GM06990 (cell line): Measurements from ENCODE around the gene MYMX.

Experiments
- DNase-seq: peaks from one replicate; pipeline ENCODE4 v3.0.0-alpha.2; 2011; ENCODE audit not compliant: insufficient read length; ENCODE audit errors: extremely low read depth
- H3K27me3 ChIP-seq: replicated peaks from 2 replicates; pipeline ENCODE4 v1.6.0; 2011; ENCODE audit warnings: low read length; ENCODE audit not compliant: control insufficient read depth, insufficient read depth
- H3K36me3 ChIP-seq: 2 replicates; pipeline ENCODE4 v1.5.1; 2011; ENCODE audit warnings: low read length; ENCODE audit not compliant: control insufficient read depth, insufficient read depth
- H3K4me3 ChIP-seq: replicated peaks from 2 replicates; pipeline ENCODE4 v1.5.1; 2011; ENCODE audit warnings: low read depth, mild to moderate bottlenecking, control low read depth, low read length
- TF ChIP-seq, protein P1 (sequence below): IDR thresholded peaks from 2 replicates; pipeline ENCODE4 v1.5.1; 2011; ENCODE audit warnings: low read length, control low read depth, mild to moderate bottlenecking, inconsistent platforms; ENCODE audit not compliant: insufficient read depth, poor library complexity, severe bottlenecking

MYMX gene

GRCh38 chr6:44216677-44217331, at the start of gene MYMX:
Gene MYMX, plus strand, starts transcription at chr6:44216926. Its CDS starts 546 bp downstream, at chr6:44217472.
- Histone ChIP-seq H3K4me3 (no peak within 1 kb of the TSS), H3K36me3 (no peaks in the 10 kb centered on the region), H3K27me3 (no peaks in the 10 kb centered on the region)
- no peak for DNase-seq
- TF ChIP-seq, protein P1, sequence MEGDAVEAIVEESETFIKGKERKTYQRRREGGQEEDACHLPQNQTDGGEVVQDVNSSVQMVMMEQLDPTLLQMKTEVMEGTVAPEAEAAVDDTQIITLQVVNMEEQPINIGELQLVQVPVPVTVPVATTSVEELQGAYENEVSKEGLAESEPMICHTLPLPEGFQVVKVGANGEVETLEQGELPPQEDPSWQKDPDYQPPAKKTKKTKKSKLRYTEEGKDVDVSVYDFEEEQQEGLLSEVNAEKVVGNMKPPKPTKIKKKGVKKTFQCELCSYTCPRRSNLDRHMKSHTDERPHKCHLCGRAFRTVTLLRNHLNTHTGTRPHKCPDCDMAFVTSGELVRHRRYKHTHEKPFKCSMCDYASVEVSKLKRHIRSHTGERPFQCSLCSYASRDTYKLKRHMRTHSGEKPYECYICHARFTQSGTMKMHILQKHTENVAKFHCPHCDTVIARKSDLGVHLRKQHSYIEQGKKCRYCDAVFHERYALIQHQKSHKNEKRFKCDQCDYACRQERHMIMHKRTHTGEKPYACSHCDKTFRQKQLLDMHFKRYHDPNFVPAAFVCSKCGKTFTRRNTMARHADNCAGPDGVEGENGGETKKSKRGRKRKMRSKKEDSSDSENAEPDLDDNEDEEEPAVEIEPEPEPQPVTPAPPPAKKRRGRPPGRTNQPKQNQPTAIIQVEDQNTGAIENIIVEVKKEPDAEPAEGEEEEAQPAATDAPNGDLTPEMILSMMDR: no peak

- no peak for DNase-seq
- H3K4me3 ChIP-seq: no peak overlapping the region
- H3K27me3 ChIP-seq: no peaks in the 10 kb centered on the region
- no peaks in the 10 kb centered on the region for H3K36me3 ChIP-seq
- TF ChIP-seq, protein P1: no peak
These were observed 49.2 kb upstream of the MYMX start for GRCh38 chr6:44167567-44167966.

DNA sequence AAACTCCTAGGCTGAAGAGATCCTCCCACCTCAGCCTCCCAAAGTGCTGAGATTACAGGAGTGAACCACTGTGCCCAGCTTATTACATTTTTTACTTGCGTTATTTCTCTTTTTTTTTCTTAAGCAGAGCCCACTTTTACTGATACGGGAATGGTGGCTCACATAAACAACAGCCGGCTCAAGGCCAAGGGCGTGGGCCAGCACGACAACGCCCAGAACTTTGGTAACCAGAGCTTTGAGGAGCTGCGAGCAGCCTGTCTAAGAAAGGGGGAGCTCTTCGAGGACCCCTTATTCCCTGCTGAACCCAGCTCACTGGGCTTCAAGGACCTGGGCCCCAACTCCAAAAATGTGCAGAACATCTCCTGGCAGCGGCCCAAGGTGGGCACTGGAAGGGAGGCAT, 47.6 kb upstream of the MYMX start:
- Histone ChIP-seq H3K36me3 (no peaks in the 10 kb centered on the region), H3K27me3 (no peaks in the 10 kb centered on the region), H3K4me3 (no peak overlapping the region)
- TF ChIP-seq, protein P1: no peak
- DNase-seq: no peak

DNA sequence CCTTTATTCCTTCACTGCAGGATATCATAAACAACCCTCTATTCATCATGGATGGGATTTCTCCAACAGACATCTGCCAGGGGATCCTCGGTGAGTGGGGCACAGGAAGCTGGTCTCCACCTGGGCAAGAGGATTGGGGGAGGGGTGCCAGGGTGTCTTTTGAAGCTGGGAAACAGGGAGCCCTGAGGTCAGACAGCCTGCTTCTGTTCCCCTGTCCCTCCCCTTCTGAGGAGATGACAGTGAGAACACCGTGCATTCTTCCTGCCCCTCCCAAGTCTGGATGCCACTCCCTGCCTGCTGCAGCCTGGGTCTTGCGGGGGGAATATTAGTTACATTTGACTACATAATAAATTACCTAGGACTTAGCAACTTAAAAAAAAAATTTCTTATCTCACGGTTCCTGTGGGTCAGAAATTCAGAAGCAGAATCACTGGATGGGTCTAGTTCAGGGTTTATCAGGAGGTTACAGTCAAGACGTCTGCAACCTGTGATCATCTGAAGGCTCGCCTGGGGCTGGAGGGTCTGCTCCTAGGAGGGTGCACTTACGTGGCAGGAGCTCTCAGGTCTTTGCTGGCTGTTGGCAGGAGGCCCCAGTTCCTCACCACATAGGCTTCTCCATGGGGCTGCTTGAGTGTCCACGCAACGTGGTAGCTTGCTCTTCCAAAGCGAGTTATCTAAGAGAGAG, 46.7 kb upstream of the MYMX start:
- H3K36me3 ChIP-seq: no peaks in the 10 kb centered on the region
- TF ChIP-seq, protein P1: no peak
- H3K4me3 ChIP-seq: no peak overlapping the region
- no peaks in the 10 kb centered on the region for H3K27me3 ChIP-seq
- DNase-seq: no peak

- TF ChIP-seq, protein P1: no peak
- H3K27me3 ChIP-seq: no peaks in the 10 kb centered on the region
- no peak for DNase-seq
- H3K36me3 ChIP-seq: no peaks in the 10 kb centered on the region
- no peak overlapping the region for H3K4me3 ChIP-seq
These were observed 44.7 kb upstream of the MYMX start for GRCh38 chr6:44171899-44172546.
